Measurements from ENCODE around the gene PCNT. TPM values are rescaled to one million over a fixed set of nuclear protein-coding genes. Genes with fewer than 3 reads are reported as not detected.

The PCNT gene
- total and polyA plus RNA-seq, 10 of the 15 experiments (the other 5 are each of a cell fraction or from before 2014, with no cell fraction given): 2.9 to 39.6 (median 20.5) TPM

DNA sequence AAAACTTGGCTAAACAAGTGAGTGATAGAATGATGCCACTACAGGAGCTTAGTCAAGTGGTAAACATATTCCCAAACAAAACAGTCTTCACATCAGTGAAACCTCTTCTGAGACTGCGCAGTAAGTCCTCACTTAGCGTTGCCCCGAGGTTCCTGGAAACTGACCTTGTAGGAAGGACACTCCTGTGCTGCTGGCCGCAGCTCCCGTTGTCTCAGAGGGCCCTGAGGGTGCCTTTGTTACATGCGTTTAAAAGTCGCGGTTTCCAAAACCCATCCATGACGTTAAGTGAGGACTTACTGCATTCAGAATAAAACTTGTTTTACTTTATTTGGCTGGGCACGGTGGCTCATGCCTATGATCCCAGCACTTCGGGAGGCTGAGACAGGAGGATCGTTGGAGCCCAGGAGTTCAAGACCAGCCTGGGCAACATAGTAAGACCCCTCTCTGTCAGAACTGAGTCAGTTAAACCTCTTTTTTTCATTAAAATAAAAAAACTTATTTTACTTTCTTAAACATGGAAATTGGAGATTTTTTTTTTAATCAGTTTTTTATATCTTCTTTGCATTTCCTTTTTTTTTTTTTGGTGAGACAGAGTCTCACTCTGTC lies 98.8 kb downstream of the PCNT start (continued):
- TF ChIP-seq, protein P1, sequence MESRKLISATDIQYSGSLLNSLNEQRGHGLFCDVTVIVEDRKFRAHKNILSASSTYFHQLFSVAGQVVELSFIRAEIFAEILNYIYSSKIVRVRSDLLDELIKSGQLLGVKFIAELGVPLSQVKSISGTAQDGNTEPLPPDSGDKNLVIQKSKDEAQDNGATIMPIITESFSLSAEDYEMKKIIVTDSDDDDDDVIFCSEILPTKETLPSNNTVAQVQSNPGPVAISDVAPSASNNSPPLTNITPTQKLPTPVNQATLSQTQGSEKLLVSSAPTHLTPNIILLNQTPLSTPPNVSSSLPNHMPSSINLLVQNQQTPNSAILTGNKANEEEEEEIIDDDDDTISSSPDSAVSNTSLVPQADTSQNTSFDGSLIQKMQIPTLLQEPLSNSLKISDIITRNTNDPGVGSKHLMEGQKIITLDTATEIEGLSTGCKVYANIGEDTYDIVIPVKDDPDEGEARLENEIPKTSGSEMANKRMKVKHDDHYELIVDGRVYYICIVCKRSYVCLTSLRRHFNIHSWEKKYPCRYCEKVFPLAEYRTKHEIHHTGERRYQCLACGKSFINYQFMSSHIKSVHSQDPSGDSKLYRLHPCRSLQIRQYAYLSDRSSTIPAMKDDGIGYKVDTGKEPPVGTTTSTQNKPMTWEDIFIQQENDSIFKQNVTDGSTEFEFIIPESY (IDR thresholded peaks at IDR 0.05): no peak
- no peak for TF ChIP-seq ZNF217 (IDR thresholded peaks at IDR 0.05)
- TF ChIP-seq KAT2A (conservative IDR thresholded peaks at IDR 0.05; ENCODE audit: control insufficient read depth, low read depth, low read length): no peak
- no peak for TF ChIP-seq EGR1 (IDR thresholded peaks at IDR 0.05; ENCODE audit: borderline replicate concordance in 1 of 2, low read depth in 2 of 2, low read length in 2 of 2)

DNA sequence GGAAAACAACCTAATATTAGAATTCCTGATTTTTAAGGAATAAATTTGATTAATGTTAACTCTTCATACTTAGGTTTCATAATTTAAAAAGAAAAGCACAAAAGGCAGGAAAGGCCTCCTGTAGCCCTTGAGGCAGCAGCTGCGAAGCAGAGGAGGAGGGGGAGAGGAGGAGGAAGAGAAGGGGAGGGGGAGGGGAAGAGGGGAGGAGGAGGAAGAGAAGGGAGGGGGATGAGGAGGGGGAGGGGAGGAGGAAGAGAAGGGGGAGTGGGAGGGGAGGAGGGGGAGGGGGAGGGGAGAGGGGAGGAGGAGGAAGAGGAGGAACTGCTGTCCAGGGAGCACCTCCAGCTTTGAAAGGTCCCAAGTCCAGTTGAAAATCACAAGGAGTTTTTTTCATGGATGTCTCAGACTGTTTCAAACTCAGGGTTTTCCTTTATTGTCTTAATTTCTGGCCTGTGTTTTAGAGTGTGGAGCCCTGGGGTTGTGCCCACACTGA lies 99.6 kb downstream of the PCNT start:
- 100% methylated on average over 1 of the region's 1 CpG for WGBS (ENCODE audit: insufficient coverage, insufficient replicate concordance, low lambda C conversion rate, missing lambda C conversion rate)
- BruUV-seq (replicated peaks): no TSS peak
- Histone ChIP-seq H3K79me2 (ENCODE audit: control insufficient read depth, insufficient read depth, low read length) (no peaks in the 10 kb centered on the region), H3K27ac (ENCODE audit: control insufficient read depth, insufficient read depth) (no peak overlapping the region), H3K9ac (ENCODE audit: control insufficient read depth, insufficient read depth, low read length) (no peak overlapping the region), H3K4me2 (ENCODE audit: control insufficient read depth, insufficient read depth) (no peak overlapping the region), H3K4me1 (ENCODE audit: control insufficient read depth, insufficient read depth, low read length) (no peaks in the 10 kb centered on the region), H4K20me1 (ENCODE audit: control insufficient read depth, insufficient read depth) (no peaks in the 10 kb centered on the region), H3K36me3 (ENCODE audit: control insufficient read depth in 2 of 2, insufficient read depth in 2 of 2, low read length in 1 of 2) (peaks cover 8 to 14% of the 10 kb centered on the region in 2 experiments), H3K4me3 (no peak overlapping the region), H2AFZ (ENCODE audit: control insufficient read depth, low read depth, low read length) (no peak overlapping the region), H3K9me3 (replicated peaks; ENCODE audit: control insufficient read depth, insufficient read depth, low read length) (no peaks in the 10 kb centered on the region), H3K27me3 (replicated peaks in 1 of 2; ENCODE audit: control insufficient read depth in 2 of 2, insufficient read depth in 2 of 2, low read length in 1 of 2) (no peaks in the 10 kb centered on the region)
- SMC1A ChIA-PET (ENCODE audit: uncharacterized antibody, unreplicated experiment): no interaction called here
- in situ Hi-C loops (cut with MboI) (no loop called here), intact Hi-C loops (cut with micrococcal nuclease; ENCODE audit: unreplicated experiment) (no loop called here)
- CTCF ChIA-PET: no interaction called here
- POLR2A ChIA-PET: no interaction called here
- no peak for FAIRE-seq
- no peak for ATAC-seq
- RAD21 ChIA-PET (ENCODE audit: unreplicated experiment): no interaction called here
- DNase-seq (ENCODE audit: low read depth, low spot score): no peak
- TF ChIP-seq YBX1 (IDR thresholded peaks at IDR 0.05) (no peak), ZBTB40 (IDR thresholded peaks at IDR 0.05; ENCODE audit: borderline replicate concordance) (no peak), NFIC (IDR thresholded peaks at IDR 0.05; ENCODE audit: low read depth, low read length) (no peak), SREBF2 (IDR thresholded peaks at IDR 0.05; ENCODE audit: low read length) (no peak), HDAC2 (IDR thresholded peaks at IDR 0.05) (no peak), FOS (IDR thresholded peaks at IDR 0.05; ENCODE audit: borderline replicate concordance, extremely low read depth, insufficient read length) (no peak), SMARCA5 (IDR thresholded peaks at IDR 0.05) (no peak), RB1 (IDR thresholded peaks at IDR 0.05; ENCODE audit: borderline replicate concordance) (no peak), FOXM1 (IDR thresholded peaks at IDR 0.05; ENCODE audit: low read depth, low read length) (no peak), ZSCAN29 (IDR thresholded peaks at IDR 0.05) (no peak), CREB1 (IDR thresholded peaks at IDR 0.05; ENCODE audit: low read depth) (no peak)
- TF ChIP-seq, protein P2, sequence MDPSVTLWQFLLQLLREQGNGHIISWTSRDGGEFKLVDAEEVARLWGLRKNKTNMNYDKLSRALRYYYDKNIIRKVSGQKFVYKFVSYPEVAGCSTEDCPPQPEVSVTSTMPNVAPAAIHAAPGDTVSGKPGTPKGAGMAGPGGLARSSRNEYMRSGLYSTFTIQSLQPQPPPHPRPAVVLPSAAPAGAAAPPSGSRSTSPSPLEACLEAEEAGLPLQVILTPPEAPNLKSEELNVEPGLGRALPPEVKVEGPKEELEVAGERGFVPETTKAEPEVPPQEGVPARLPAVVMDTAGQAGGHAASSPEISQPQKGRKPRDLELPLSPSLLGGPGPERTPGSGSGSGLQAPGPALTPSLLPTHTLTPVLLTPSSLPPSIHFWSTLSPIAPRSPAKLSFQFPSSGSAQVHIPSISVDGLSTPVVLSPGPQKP (IDR thresholded peaks at IDR 0.05; ENCODE audit: low read depth, low read length): no peak
